Muscle layer of colon (tissue), 2 donors: ENCODE results near the gene MYO3A.

Experiments
- H3K27ac ChIP-seq: one replicate; pipeline ENCODE4 v1.7.0; 2013; ENCODE audit warnings: low read depth, mild to moderate bottlenecking, low read length, moderate library complexity
- H3K27me3 ChIP-seq, 2 donors: one replicate each; pipeline ENCODE4 v1.7.0; 2013; ENCODE audit warnings: low read length in 2 of 2, mild to moderate bottlenecking in 2 of 2; ENCODE audit not compliant: insufficient read depth in 2 of 2, control insufficient read depth in 1 of 2
- H3K36me3 ChIP-seq: one replicate; pipeline ENCODE4 v1.7.0; 2013; ENCODE audit warnings: mild to moderate bottlenecking, low read length; ENCODE audit not compliant: insufficient read depth
- H3K4me1 ChIP-seq: one replicate; pipeline ENCODE4 v1.7.0; 2013; ENCODE audit warnings: mild to moderate bottlenecking, low read length; ENCODE audit not compliant: insufficient read depth
- H3K4me3 ChIP-seq, 2 donors: one replicate each; pipeline ENCODE4 v1.7.0; 2013; ENCODE audit warnings: low read length in 2 of 2, low read depth in 1 of 2, mild to moderate bottlenecking in 1 of 2, moderate library complexity in 1 of 2
- H3K9ac ChIP-seq: one replicate; pipeline ENCODE4 v1.7.0; 2013; ENCODE audit warnings: low read length
- H3K9me3 ChIP-seq: one replicate; pipeline ENCODE4 v1.7.0; 2013; ENCODE audit warnings: mild to moderate bottlenecking, low read length
- donor health status: abdominal sarcoma.
- donor health status: Adenocarcinoma of cecum.

MYO3A gene

GRCh38 chr10:25914776-25915175, 19.3 kb upstream of the MYO3A start:
- H3K27ac ChIP-seq = no peak overlapping the region
- H3K9ac ChIP-seq = no peak overlapping the region
- H3K4me1 ChIP-seq = no peaks in the 10 kb centered on the region
- no peaks in the 10 kb centered on the region for H3K27me3 ChIP-seq
- H3K9me3 ChIP-seq = no peaks in the 10 kb centered on the region
- no peaks in the 10 kb centered on the region for H3K36me3 ChIP-seq
- no peak overlapping the region for H3K4me3 ChIP-seq

GRCh38 chr10:25934621-25935139, 651 bp downstream of the MYO3A start:
- Histone ChIP-seq H3K27me3 (peaks cover 14 to 20% of the 10 kb centered on the region in 2 donors), H3K36me3 (no peaks in the 10 kb centered on the region), H3K9ac (no peak overlapping the region), H3K9me3 (no peaks in the 10 kb centered on the region), H3K4me3 (peak overlapping the region; percentile 27 to 45), H3K27ac (no peak overlapping the region), H3K4me1 (no peaks in the 10 kb centered on the region)

GRCh38 chr10:25938405-25938804, 4.4 kb downstream of the MYO3A start:
- no peaks in the 10 kb centered on the region for H3K4me1 ChIP-seq
- H3K9me3 ChIP-seq = no peaks in the 10 kb centered on the region
- H3K27me3 ChIP-seq = peaks cover 13 to 19% of the 10 kb centered on the region in 2 donors
- no peaks in the 10 kb centered on the region for H3K36me3 ChIP-seq
- no peak overlapping the region for H3K9ac ChIP-seq
- H3K27ac ChIP-seq = no peak overlapping the region
- no peak overlapping the region for H3K4me3 ChIP-seq

- H3K4me1 ChIP-seq = no peaks in the 10 kb centered on the region
- no peaks in the 10 kb centered on the region for H3K9me3 ChIP-seq
- no peak overlapping the region for H3K27ac ChIP-seq
- H3K4me3 ChIP-seq = no peak overlapping the region
- no peak overlapping the region for H3K9ac ChIP-seq
- no peaks in the 10 kb centered on the region for H3K27me3 ChIP-seq
- no peaks in the 10 kb centered on the region for H3K36me3 ChIP-seq
Measured at GRCh38 chr10:25944771-25945170, 10.7 kb downstream of the MYO3A start.

GRCh38 chr10:25952857-25953256, 18.8 kb downstream of the MYO3A start:
- no peaks in the 10 kb centered on the region for H3K9me3 ChIP-seq
- no peaks in the 10 kb centered on the region for H3K27me3 ChIP-seq
- no peak overlapping the region for H3K9ac ChIP-seq
- H3K4me1 ChIP-seq = no peaks in the 10 kb centered on the region
- no peak overlapping the region for H3K4me3 ChIP-seq
- H3K36me3 ChIP-seq = no peaks in the 10 kb centered on the region
- no peak overlapping the region for H3K27ac ChIP-seq

- Histone ChIP-seq H3K27me3 (no peaks in the 10 kb centered on the region), H3K4me1 (no peaks in the 10 kb centered on the region), H3K9ac (no peak overlapping the region), H3K36me3 (no peaks in the 10 kb centered on the region), H3K9me3 (no peaks in the 10 kb centered on the region), H3K4me3 (no peak overlapping the region), H3K27ac (no peak overlapping the region)
Measured at GRCh38 chr10:25954851-25955250, 20.8 kb downstream of the MYO3A start.

- Histone ChIP-seq H3K4me3 (no peak overlapping the region), H3K27me3 (no peaks in the 10 kb centered on the region), H3K27ac (no peak overlapping the region), H3K4me1 (no peaks in the 10 kb centered on the region), H3K36me3 (no peaks in the 10 kb centered on the region), H3K9ac (no peak overlapping the region), H3K9me3 (no peaks in the 10 kb centered on the region)
Measured at GRCh38 chr10:25959540-25960232, 25.7 kb downstream of the MYO3A start.

GRCh38 chr10:25965584-25965983, 31.6 kb downstream of the MYO3A start:
- H3K27ac ChIP-seq = no peak overlapping the region

GRCh38 chr10:25966844-25967243, 32.8 kb downstream of the MYO3A start:
- Histone ChIP-seq H3K9me3 (no peaks in the 10 kb centered on the region), H3K27ac (no peak overlapping the region), H3K4me3 (no peak overlapping the region), H3K9ac (no peak overlapping the region), H3K27me3 (no peaks in the 10 kb centered on the region), H3K4me1 (no peaks in the 10 kb centered on the region), H3K36me3 (no peaks in the 10 kb centered on the region)

More at GRCh38 chr10:25965584-25965983, 31.6 kb downstream of the MYO3A start:
- Histone ChIP-seq H3K9ac (no peak overlapping the region), H3K4me1 (no peaks in the 10 kb centered on the region), H3K27me3 (no peaks in the 10 kb centered on the region), H3K36me3 (no peaks in the 10 kb centered on the region), H3K4me3 (no peak overlapping the region), H3K9me3 (no peaks in the 10 kb centered on the region)

- H3K4me1 ChIP-seq = no peaks in the 10 kb centered on the region
- H3K27ac ChIP-seq = no peak overlapping the region
- H3K9me3 ChIP-seq = no peaks in the 10 kb centered on the region
- no peaks in the 10 kb centered on the region for H3K27me3 ChIP-seq
- H3K9ac ChIP-seq = no peak overlapping the region
- no peak overlapping the region for H3K4me3 ChIP-seq
- no peaks in the 10 kb centered on the region for H3K36me3 ChIP-seq
Measured at GRCh38 chr10:25972631-25973030, 38.6 kb downstream of the MYO3A start.

GRCh38 chr10:25974897-25975459, 40.9 kb downstream of the MYO3A start:
- H3K27ac ChIP-seq = no peak overlapping the region
- no peaks in the 10 kb centered on the region for H3K27me3 ChIP-seq
- no peaks in the 10 kb centered on the region for H3K36me3 ChIP-seq
- no peaks in the 10 kb centered on the region for H3K4me1 ChIP-seq
- no peak overlapping the region for H3K4me3 ChIP-seq
- H3K9me3 ChIP-seq = no peaks in the 10 kb centered on the region
- no peak overlapping the region for H3K9ac ChIP-seq

GRCh38 chr10:25978771-25979170, 44.7 kb downstream of the MYO3A start:
- Histone ChIP-seq H3K4me1 (no peaks in the 10 kb centered on the region), H3K36me3 (no peaks in the 10 kb centered on the region), H3K27me3 (no peaks in the 10 kb centered on the region), H3K27ac (no peak overlapping the region), H3K9me3 (no peaks in the 10 kb centered on the region), H3K9ac (no peak overlapping the region), H3K4me3 (no peak overlapping the region)
